Breast epithelium (tissue), 3 donors: ENCODE measurements around the gene SHROOM3.

Experiments
- POLR2A ChIP-seq: fragments of 450-650 bp; IDR thresholded peaks from one replicate; pipeline ENCODE4 v1.6.1; 2016; ENCODE audit warnings: antibody characterized with exemption, mild to moderate bottlenecking, moderate library complexity
- TF ChIP-seq, protein P1 (sequence below), 3 donors: fragments of 450-650 bp; IDR thresholded peaks; one replicate each; pipeline ENCODE4 v1.5.1; 2016 to 2017; ENCODE audit warnings: antibody characterized with exemption in 3 of 3, mild to moderate bottlenecking in 3 of 3, moderate library complexity in 3 of 3

DNA sequence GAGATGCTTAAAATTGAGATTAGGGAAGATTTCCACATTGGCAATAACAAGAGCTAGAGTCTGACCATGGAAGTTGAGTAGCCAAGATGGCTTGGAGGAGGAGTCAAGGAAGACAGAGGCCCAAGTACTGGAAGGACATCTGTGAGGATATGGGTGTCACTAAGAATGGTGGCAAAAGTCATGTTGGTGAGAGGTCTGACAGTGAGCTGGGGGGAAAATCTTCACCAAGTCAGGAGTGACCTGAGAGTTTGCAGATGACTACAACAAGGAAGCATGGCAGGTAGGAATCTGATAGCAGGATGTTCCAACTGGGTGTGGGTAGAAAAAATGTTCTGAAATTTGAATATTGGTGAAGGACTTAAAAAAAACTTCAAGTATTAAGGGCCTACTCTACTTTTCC, 103.3 kb downstream of the SHROOM3 start:
- TF ChIP-seq, protein P1, sequence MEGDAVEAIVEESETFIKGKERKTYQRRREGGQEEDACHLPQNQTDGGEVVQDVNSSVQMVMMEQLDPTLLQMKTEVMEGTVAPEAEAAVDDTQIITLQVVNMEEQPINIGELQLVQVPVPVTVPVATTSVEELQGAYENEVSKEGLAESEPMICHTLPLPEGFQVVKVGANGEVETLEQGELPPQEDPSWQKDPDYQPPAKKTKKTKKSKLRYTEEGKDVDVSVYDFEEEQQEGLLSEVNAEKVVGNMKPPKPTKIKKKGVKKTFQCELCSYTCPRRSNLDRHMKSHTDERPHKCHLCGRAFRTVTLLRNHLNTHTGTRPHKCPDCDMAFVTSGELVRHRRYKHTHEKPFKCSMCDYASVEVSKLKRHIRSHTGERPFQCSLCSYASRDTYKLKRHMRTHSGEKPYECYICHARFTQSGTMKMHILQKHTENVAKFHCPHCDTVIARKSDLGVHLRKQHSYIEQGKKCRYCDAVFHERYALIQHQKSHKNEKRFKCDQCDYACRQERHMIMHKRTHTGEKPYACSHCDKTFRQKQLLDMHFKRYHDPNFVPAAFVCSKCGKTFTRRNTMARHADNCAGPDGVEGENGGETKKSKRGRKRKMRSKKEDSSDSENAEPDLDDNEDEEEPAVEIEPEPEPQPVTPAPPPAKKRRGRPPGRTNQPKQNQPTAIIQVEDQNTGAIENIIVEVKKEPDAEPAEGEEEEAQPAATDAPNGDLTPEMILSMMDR (IDR thresholded peaks at IDR 0.05): no peak
- no peak for TF ChIP-seq POLR2A
